ENCODE data around the gene PSAPL1.

DNA sequence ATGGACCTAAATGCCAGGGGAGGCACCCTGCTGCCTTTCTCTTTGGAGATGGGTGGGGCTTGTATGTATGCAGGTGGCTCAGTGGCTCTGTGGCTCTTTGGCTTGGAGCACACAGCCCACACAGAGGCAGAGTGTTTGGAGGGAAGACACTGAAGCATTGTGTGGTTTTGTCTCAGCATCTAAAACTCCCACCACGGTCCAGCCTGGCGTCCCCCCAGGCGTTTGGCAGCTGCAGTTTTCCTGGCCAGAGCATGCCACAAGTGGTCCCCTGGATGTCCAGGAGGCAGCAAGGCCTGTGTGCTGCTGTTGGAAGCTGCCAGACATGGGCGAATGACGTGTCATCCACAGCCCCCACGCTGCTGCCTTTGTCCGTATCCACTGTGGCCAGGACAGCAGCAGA lies 32.2 kb upstream of the PSAPL1 start:
- TF ChIP-seq, protein P1, sequence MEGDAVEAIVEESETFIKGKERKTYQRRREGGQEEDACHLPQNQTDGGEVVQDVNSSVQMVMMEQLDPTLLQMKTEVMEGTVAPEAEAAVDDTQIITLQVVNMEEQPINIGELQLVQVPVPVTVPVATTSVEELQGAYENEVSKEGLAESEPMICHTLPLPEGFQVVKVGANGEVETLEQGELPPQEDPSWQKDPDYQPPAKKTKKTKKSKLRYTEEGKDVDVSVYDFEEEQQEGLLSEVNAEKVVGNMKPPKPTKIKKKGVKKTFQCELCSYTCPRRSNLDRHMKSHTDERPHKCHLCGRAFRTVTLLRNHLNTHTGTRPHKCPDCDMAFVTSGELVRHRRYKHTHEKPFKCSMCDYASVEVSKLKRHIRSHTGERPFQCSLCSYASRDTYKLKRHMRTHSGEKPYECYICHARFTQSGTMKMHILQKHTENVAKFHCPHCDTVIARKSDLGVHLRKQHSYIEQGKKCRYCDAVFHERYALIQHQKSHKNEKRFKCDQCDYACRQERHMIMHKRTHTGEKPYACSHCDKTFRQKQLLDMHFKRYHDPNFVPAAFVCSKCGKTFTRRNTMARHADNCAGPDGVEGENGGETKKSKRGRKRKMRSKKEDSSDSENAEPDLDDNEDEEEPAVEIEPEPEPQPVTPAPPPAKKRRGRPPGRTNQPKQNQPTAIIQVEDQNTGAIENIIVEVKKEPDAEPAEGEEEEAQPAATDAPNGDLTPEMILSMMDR (IDR thresholded peaks at IDR 0.05), result no peak
- TF ChIP-seq POLR2AphosphoS5 (IDR thresholded peaks at IDR 0.05; ENCODE audit: low read depth, low read length) (no peak), SIN3A (IDR thresholded peaks at IDR 0.05; ENCODE audit: borderline replicate concordance, insufficient read depth, low read depth, low read length) (no peak)
